HG02840 (cell line): Measurements from ENCODE around the gene PIK3AP1.
A peak's percentile ranks its signal among the peaks of the same experiment; 100 is the strongest.
"Not testable (repeated sequence)": the region's sequence is repeated elsewhere in the genome, so short reads cannot be mapped to it uniquely, and the experiment has no call there.

Experiments used
- ATAC-seq: cut with Tn5 transposase; IDR thresholded peaks from one replicate; pipeline ENCODE4 v1.9.1; 2021; ENCODE audit warnings: mild to moderate bottlenecking, moderate library complexity, moderate number of reproducible peaks; ENCODE audit not compliant: unreplicated experiment, low FRiP score

Gene PIK3AP1

GRCh38 chr10:96586419-96587263 is 133.7 kb downstream of the PIK3AP1 start, which contains the start of gene TM9SF3:
Gene TM9SF3, minus strand, starts transcription at chr10:96587012. Its CDS starts 177 bp downstream, at chr10:96586835.
- peak; percentile 66 for ATAC-seq

- ATAC-seq = no peak
Observed at GRCh38 chr10:96585736-96586418, 134.4 kb downstream of the PIK3AP1 start.

- no peak for ATAC-seq
Observed at GRCh38 chr10:96584474-96584873, 135.8 kb downstream of the PIK3AP1 start.

- ATAC-seq = no peak
Observed at GRCh38 chr10:96584035-96584434, 136.3 kb downstream of the PIK3AP1 start.

GRCh38 chr10:96579133-96579532 is 141.2 kb downstream of the PIK3AP1 start:
- ATAC-seq = no peak

- no peak for ATAC-seq
Observed at GRCh38 chr10:96578633-96579032, 141.7 kb downstream of the PIK3AP1 start.

- ATAC-seq = no peak
Observed at GRCh38 chr10:96578022-96578421, 142.3 kb downstream of the PIK3AP1 start.

GRCh38 chr10:96577069-96577468 is 143.2 kb downstream of the PIK3AP1 start:
- ATAC-seq = no peak

GRCh38 chr10:96576277-96576980 is 143.9 kb downstream of the PIK3AP1 start:
- ATAC-seq = no peak

GRCh38 chr10:96574564-96574963 is 145.8 kb downstream of the PIK3AP1 start:
- not testable (repeated sequence) for ATAC-seq

- no peak for ATAC-seq
Observed at GRCh38 chr10:96573036-96573435, 147.3 kb downstream of the PIK3AP1 start.

GRCh38 chr10:96570983-96571964 is 149.0 kb downstream of the PIK3AP1 start:
- no peak for ATAC-seq

- no peak for ATAC-seq
Observed at GRCh38 chr10:96570511-96570910, 149.8 kb downstream of the PIK3AP1 start.

GRCh38 chr10:96568402-96568801 is 151.9 kb downstream of the PIK3AP1 start:
- ATAC-seq = no peak

GRCh38 chr10:96565774-96566173 is 154.5 kb downstream of the PIK3AP1 start:
- ATAC-seq = no peak

- no peak for ATAC-seq
Observed at GRCh38 chr10:96560966-96561887, 159.1 kb downstream of the PIK3AP1 start.

GRCh38 chr10:96560489-96560888 is 159.8 kb downstream of the PIK3AP1 start:
- ATAC-seq = no peak

GRCh38 chr10:96556003-96556402 is 164.3 kb downstream of the PIK3AP1 start:
- ATAC-seq = no peak

- ATAC-seq = no peak
Observed at GRCh38 chr10:96555330-96555729, 165.0 kb downstream of the PIK3AP1 start.
